Keratinocyte (primary cell): ENCODE results near the gene PLCL2.

ENCODE experiments used
- CTCF ChIP-seq, 3 experiments: IDR thresholded peaks in 1 of 3; conservative IDR thresholded peaks in 1 of 3; optimal IDR thresholded peaks in 1 of 3; 2 replicates in 2 of 3; 3 replicates in 1 of 3; pipeline versions ENCODE3 to v1.5.1; 2011; ENCODE audit warnings: low read length in 3 of 3, mild to moderate bottlenecking in 3 of 3, moderate library complexity in 2 of 3, control low read depth in 1 of 3, inconsistent platforms in 1 of 3; ENCODE audit not compliant: insufficient read depth in 2 of 3; ENCODE audit errors: extremely low read depth in 1 of 3
- EZH2 ChIP-seq: IDR thresholded peaks from one replicate; pipeline ENCODE4 v1.6.1; 2012; ENCODE audit warnings: inconsistent platforms, mild to moderate bottlenecking, low read length, moderate library complexity

- TF ChIP-seq EZH2 (no peak), CTCF (optimal IDR thresholded peaks at IDR 0.05 in 1 of 3, IDR thresholded peaks at IDR 0.05 in 1 of 3, conservative IDR thresholded peaks at IDR 0.05 in 1 of 3; ENCODE audit: extremely low read depth in 1 of 3, insufficient read depth in 2 of 3, low read length in 3 of 3) (no peak)
Measured at GRCh38 chr3:16982460-16982859, 97.7 kb downstream of the PLCL2 start.
